ENCODE data around the gene GOLGA6B. TPM values are rescaled to one million over a fixed set of nuclear protein-coding genes. Genes with fewer than 3 reads are reported as not detected.
"Not testable (repeated sequence)": the region's sequence is repeated elsewhere in the genome, so short reads cannot be mapped to it uniquely, and the experiment has no call there.

The GOLGA6B gene
- total RNA-seq, 1 experiment from 2014 or later = 0.10 TPM

DNA sequence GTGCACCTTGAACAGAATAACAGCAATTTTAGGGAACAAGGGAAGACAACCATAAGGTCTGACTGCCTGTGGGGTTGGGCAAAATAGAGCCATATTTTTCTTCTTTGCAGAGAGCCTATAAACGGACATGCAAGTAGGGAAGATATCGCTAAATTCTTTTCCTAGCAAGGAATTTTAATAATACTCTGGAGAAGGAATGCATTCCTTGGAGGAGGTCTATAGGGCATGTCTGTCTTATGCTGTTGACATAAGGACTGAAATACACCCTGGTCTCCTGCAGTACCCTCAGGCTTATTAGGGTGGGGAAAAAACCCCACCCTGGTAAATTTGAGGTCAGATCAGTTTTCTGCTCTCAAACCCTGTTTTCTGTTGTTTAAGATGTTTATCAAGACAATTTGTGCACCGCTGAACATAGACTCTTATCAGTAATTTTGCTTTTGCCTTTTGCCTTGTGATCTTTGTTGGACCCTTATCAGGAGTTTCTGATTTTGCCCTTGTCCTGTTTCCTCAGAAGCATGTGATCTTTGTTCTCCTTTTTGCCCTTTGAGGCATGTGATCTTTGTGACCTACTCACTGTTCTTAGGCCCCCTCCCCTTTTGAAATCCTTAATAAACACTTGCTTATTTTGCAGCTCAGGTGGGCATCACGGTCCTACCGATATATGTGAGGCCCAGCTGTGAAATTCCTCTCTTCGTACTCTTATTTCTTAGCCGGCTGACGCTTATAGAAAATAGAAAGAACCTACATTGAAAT lies 54.2 kb downstream of the GOLGA6B start:
- H3K9ac ChIP-seq (ENCODE audit: low read length); H4K20me1 ChIP-seq (ENCODE audit: insufficient read depth); DNase-seq (ENCODE audit: low read depth, low spot score); ATAC-seq; H3K9me3 ChIP-seq (ENCODE audit: control insufficient read depth in 1 of 2, insufficient read depth in 1 of 2, low read depth in 1 of 2, low read length in 2 of 2); intact Hi-C loops (cut with micrococcal nuclease); H3K36me3 ChIP-seq (ENCODE audit: control insufficient read depth in 1 of 2, insufficient read depth in 2 of 2, low read length in 2 of 2); H3K4me3 ChIP-seq (replicated peaks in 1 of 2; ENCODE audit: low read depth in 1 of 2, low read length in 2 of 2); BruUV-seq (replicated peaks); H3K9me2 ChIP-seq (ENCODE audit: insufficient read depth); H3K79me2 ChIP-seq (ENCODE audit: insufficient read depth, low read length); RAD21 ChIA-PET (ENCODE audit: low non-redundant PET in 1 of 2, low total read pairs in 2 of 2, uncharacterized antibody in 2 of 2, unreplicated experiment in 2 of 2); H2AFZ ChIP-seq (ENCODE audit: low read depth, low read length, poor library complexity, severe bottlenecking); H3K4me1 ChIP-seq (ENCODE audit: control insufficient read depth in 1 of 2, insufficient read depth in 2 of 2, low read length in 2 of 2); H3K27ac ChIP-seq (ENCODE audit: low read depth, low read length); H3K4me2 ChIP-seq (ENCODE audit: low read length); POLR2A ChIA-PET; H3K27me3 ChIP-seq (ENCODE audit: insufficient read depth, low read length): not testable (repeated sequence)
- CTCF ChIA-PET = interaction anchor here (3.3 kb wide), 1 partner anchor 13 kb away, joined by 12 read pairs; no protein-coding TSS in a partner anchor

Other genes with a start within 250 kb of the GOLGA6B start
- gene ARIH1, start 180.4 kb upstream of the GOLGA6B start, total RNA-seq (2021; ENCODE audit: unreplicated experiment) = 209 TPM
- 0.27 TPM for gene HIGD2B, start 31.5 kb downstream of the GOLGA6B start, total RNA-seq (2021; ENCODE audit: unreplicated experiment)
- 10.0 TPM for gene BBS4, start 31.5 kb downstream of the GOLGA6B start, total RNA-seq (2021; ENCODE audit: unreplicated experiment)
- gene ADPGK, start 129.1 kb downstream of the GOLGA6B start, total RNA-seq (2021; ENCODE audit: unreplicated experiment) = 41.5 TPM